Measurements from ENCODE around the gene PELI2. TPM values are rescaled to one million over a fixed set of nuclear protein-coding genes. Genes with fewer than 3 reads are reported as not detected.

Gene PELI2
- total RNA-seq, 1 experiment from 2014 or later = 6.1 TPM

GRCh38 chr14:56135668-56136067, 17.5 kb downstream of the PELI2 start:
- no peak for DNase-seq (ENCODE audit: low read depth)
- in situ Hi-C loops (cut with HindIII; ENCODE audit: low pct_unique_long_range_greater_than_20kb, low sequenced_read_pairs) = no loop called here

GRCh38 chr14:56136571-56137452, 18.6 kb downstream of the PELI2 start:
- DNase-seq (ENCODE audit: low read depth) = no peak
- in situ Hi-C loops (cut with HindIII; ENCODE audit: low pct_unique_long_range_greater_than_20kb, low sequenced_read_pairs) = no loop called here

GRCh38 chr14:56137453-56137807, 19.2 kb downstream of the PELI2 start:
- no peak for DNase-seq (ENCODE audit: low read depth)
- in situ Hi-C loops (cut with HindIII; ENCODE audit: low pct_unique_long_range_greater_than_20kb, low sequenced_read_pairs) = no loop called here

- in situ Hi-C loops (cut with HindIII; ENCODE audit: low pct_unique_long_range_greater_than_20kb, low sequenced_read_pairs) = no loop called here
- DNase-seq (ENCODE audit: low read depth) = no peak
Observed at GRCh38 chr14:56137849-56138248, 19.6 kb downstream of the PELI2 start.

GRCh38 chr14:56138928-56139327, 20.7 kb downstream of the PELI2 start:
- in situ Hi-C loops (cut with HindIII; ENCODE audit: low pct_unique_long_range_greater_than_20kb, low sequenced_read_pairs) = no loop called here
- DNase-seq (ENCODE audit: low read depth) = no peak

- DNase-seq (ENCODE audit: low read depth) = no peak
- in situ Hi-C loops (cut with HindIII; ENCODE audit: low pct_unique_long_range_greater_than_20kb, low sequenced_read_pairs) = no loop called here
Observed at GRCh38 chr14:56142314-56142713, 24.1 kb downstream of the PELI2 start.

- no peak for DNase-seq (ENCODE audit: low read depth)
- in situ Hi-C loops (cut with HindIII; ENCODE audit: low pct_unique_long_range_greater_than_20kb, low sequenced_read_pairs) = no loop called here
Observed at GRCh38 chr14:56143025-56143424, 24.8 kb downstream of the PELI2 start.

GRCh38 chr14:56144176-56144575, 26.0 kb downstream of the PELI2 start:
- in situ Hi-C loops (cut with HindIII; ENCODE audit: low pct_unique_long_range_greater_than_20kb, low sequenced_read_pairs) = no loop called here
- DNase-seq (ENCODE audit: low read depth) = no peak

GRCh38 chr14:56145181-56145769, 27.1 kb downstream of the PELI2 start:
- in situ Hi-C loops (cut with HindIII; ENCODE audit: low pct_unique_long_range_greater_than_20kb, low sequenced_read_pairs) = no loop called here
- no peak for DNase-seq (ENCODE audit: low read depth)

- in situ Hi-C loops (cut with HindIII; ENCODE audit: low pct_unique_long_range_greater_than_20kb, low sequenced_read_pairs) = no loop called here
- no peak for DNase-seq (ENCODE audit: low read depth)
Observed at GRCh38 chr14:56145965-56146364, 27.8 kb downstream of the PELI2 start.

- in situ Hi-C loops (cut with HindIII; ENCODE audit: low pct_unique_long_range_greater_than_20kb, low sequenced_read_pairs) = no loop called here
- no peak for DNase-seq (ENCODE audit: low read depth)
Observed at GRCh38 chr14:56147449-56147848, 29.2 kb downstream of the PELI2 start.

- in situ Hi-C loops (cut with HindIII; ENCODE audit: low pct_unique_long_range_greater_than_20kb, low sequenced_read_pairs) = no loop called here
- no peak for DNase-seq (ENCODE audit: low read depth)
Observed at GRCh38 chr14:56147986-56148901, 30.0 kb downstream of the PELI2 start.

GRCh38 chr14:56149151-56149550, 30.9 kb downstream of the PELI2 start:
- in situ Hi-C loops (cut with HindIII; ENCODE audit: low pct_unique_long_range_greater_than_20kb, low sequenced_read_pairs) = no loop called here

GRCh38 chr14:56149995-56150394, 31.8 kb downstream of the PELI2 start:
- in situ Hi-C loops (cut with HindIII; ENCODE audit: low pct_unique_long_range_greater_than_20kb, low sequenced_read_pairs) = no loop called here
- DNase-seq (ENCODE audit: low read depth) = no peak

More at GRCh38 chr14:56149151-56149550, 30.9 kb downstream of the PELI2 start:
- DNase-seq (ENCODE audit: low read depth) = no peak

- in situ Hi-C loops (cut with HindIII; ENCODE audit: low pct_unique_long_range_greater_than_20kb, low sequenced_read_pairs) = no loop called here
Observed at GRCh38 chr14:56150645-56151345, 32.6 kb downstream of the PELI2 start.

GRCh38 chr14:56152221-56152620, 34.0 kb downstream of the PELI2 start:
- in situ Hi-C loops (cut with HindIII; ENCODE audit: low pct_unique_long_range_greater_than_20kb, low sequenced_read_pairs) = no loop called here
- DNase-seq (ENCODE audit: low read depth) = no peak

More at GRCh38 chr14:56150645-56151345, 32.6 kb downstream of the PELI2 start:
- DNase-seq (ENCODE audit: low read depth) = no peak

- in situ Hi-C loops (cut with HindIII; ENCODE audit: low pct_unique_long_range_greater_than_20kb, low sequenced_read_pairs) = no loop called here
- DNase-seq (ENCODE audit: low read depth) = no peak
Observed at GRCh38 chr14:56153267-56153666, 35.1 kb downstream of the PELI2 start.

GRCh38 chr14:56154321-56154720, 36.1 kb downstream of the PELI2 start:
- in situ Hi-C loops (cut with HindIII; ENCODE audit: low pct_unique_long_range_greater_than_20kb, low sequenced_read_pairs) = no loop called here
- no peak for DNase-seq (ENCODE audit: low read depth)

All from Caki2 (cell line).